Hematopoietic multipotent progenitor cell treated with erythropoietin and hydrocortisone succinate and interleukin-3 and kit ligand, for 4 days (in vitro differentiated cells): ENCODE data around the gene SELE.
"Not testable (repeated sequence)": the region's sequence is repeated elsewhere in the genome, so short reads cannot be mapped to it uniquely, and the experiment has no call there.

Source experiments
- DNase-seq: peaks from one replicate; pipeline ENCODE4 v3.0.0-alpha.2; 2015

SELE gene

GRCh38 chr1:169715100-169715499 lies 18.8 kb downstream of the SELE start:
- DNase-seq: not testable (repeated sequence)

- not testable (repeated sequence) for DNase-seq
These were observed 20.8 kb downstream of the SELE start for GRCh38 chr1:169713090-169713489.

GRCh38 chr1:169712309-169712631 lies 21.6 kb downstream of the SELE start:
- no peak for DNase-seq

GRCh38 chr1:169711469-169712308 lies 22.2 kb downstream of the SELE start, which contains the start of gene SELL:
Gene SELL (minus strand): TSS chr1:169711620. CDS start chr1:169711498, 122 bp downstream.
- peak; percentile 94 for DNase-seq

- DNase-seq: peak; percentile 21
These were observed 25.2 kb downstream of the SELE start for GRCh38 chr1:169708647-169709046.

GRCh38 chr1:169707912-169708604 lies 25.8 kb downstream of the SELE start:
- DNase-seq: no peak

- no peak for DNase-seq
These were observed 29.1 kb downstream of the SELE start for GRCh38 chr1:169704797-169705196.

- DNase-seq: no peak
These were observed 32.4 kb downstream of the SELE start for GRCh38 chr1:169701261-169702005.

GRCh38 chr1:169699707-169700106 lies 34.2 kb downstream of the SELE start:
- peak; percentile 36 for DNase-seq

- peak; percentile 89 for DNase-seq
These were observed 34.9 kb downstream of the SELE start for GRCh38 chr1:169698976-169699375.

GRCh38 chr1:169697755-169698154 lies 36.1 kb downstream of the SELE start:
- peak; percentile 28 for DNase-seq

GRCh38 chr1:169696273-169697100 lies 37.4 kb downstream of the SELE start:
- DNase-seq: peak; percentile 58

- DNase-seq: peak; percentile 85
These were observed 39.4 kb downstream of the SELE start for GRCh38 chr1:169694304-169695075.

GRCh38 chr1:169692756-169693460 lies 41.0 kb downstream of the SELE start:
- peak; percentile 84 for DNase-seq

GRCh38 chr1:169690489-169690888 lies 43.4 kb downstream of the SELE start:
- DNase-seq: no peak

- DNase-seq: no peak
These were observed 44.5 kb downstream of the SELE start for GRCh38 chr1:169689395-169689794.

GRCh38 chr1:169688377-169688776 lies 45.5 kb downstream of the SELE start:
- not testable (repeated sequence) for DNase-seq

GRCh38 chr1:169683661-169684060 lies 50.2 kb downstream of the SELE start:
- DNase-seq: no peak

- not testable (repeated sequence) for DNase-seq
These were observed 50.7 kb downstream of the SELE start for GRCh38 chr1:169683168-169683567.

GRCh38 chr1:169682071-169682470 lies 51.8 kb downstream of the SELE start:
- DNase-seq: no peak

- DNase-seq: no peak
These were observed 52.7 kb downstream of the SELE start for GRCh38 chr1:169681140-169681539.
